Measurements from ENCODE around the gene EML6. TPM values are rescaled to one million over a fixed set of nuclear protein-coding genes. Genes with fewer than 3 reads are reported as not detected.

EML6 gene
- total and polyA plus RNA-seq, 2 experiments from 2014 or later = 2.7 to 6.2 TPM

DNA sequence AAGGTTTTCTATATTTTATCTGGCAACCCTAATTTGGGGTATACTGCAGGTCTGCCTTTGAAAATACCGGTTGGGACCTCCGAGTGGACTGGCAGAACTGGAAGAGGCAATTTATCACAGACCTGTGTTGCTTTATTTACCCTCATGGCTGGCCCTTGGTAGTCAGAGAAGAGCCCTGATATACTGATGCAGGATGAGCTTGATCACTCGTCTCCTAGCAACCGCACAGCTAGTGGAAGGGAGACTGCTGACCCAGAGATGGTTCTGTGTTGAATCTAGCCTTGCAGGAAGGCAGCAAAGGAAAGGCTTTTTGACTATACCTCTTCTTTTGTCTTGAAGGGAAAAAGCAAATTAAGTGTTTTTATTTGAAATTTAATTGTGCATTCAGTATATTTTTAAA, 154.7 kb downstream of the EML6 start:
- H3K9me3 Mint-ChIP-seq = no peaks in the 10 kb centered on the region
- H3F3A ChIP-seq (replicated peaks; ENCODE audit: low read depth) = no peaks in the 10 kb centered on the region
- DNase-seq (ENCODE audit: low spot score) (peak; percentile 32), ATAC-seq (peak; percentile 50)
- H3K4me3 ChIP-seq = no peak overlapping the region
- no peaks in the 10 kb centered on the region for H3K79me2 ChIP-seq (replicated peaks; ENCODE audit: insufficient read depth)
- no peaks in the 10 kb centered on the region for H3K4me1 Mint-ChIP-seq
- no peak overlapping the region for H3K4me3 Mint-ChIP-seq
- no peaks in the 10 kb centered on the region for H3K27me3 Mint-ChIP-seq (ENCODE audit: insufficient read depth, low read depth, poor library complexity)
- H4K20me1 ChIP-seq (replicated peaks; ENCODE audit: insufficient read depth) = no peaks in the 10 kb centered on the region
- H3K36me3 ChIP-seq (ENCODE audit: insufficient read depth) = no peaks in the 10 kb centered on the region
- H2AFZ ChIP-seq = no peak overlapping the region
- no peaks in the 10 kb centered on the region for H3K4me1 ChIP-seq (ENCODE audit: insufficient read depth)
- no peak overlapping the region for H3K27ac ChIP-seq (ENCODE audit: low read depth)
- TF ChIP-seq, protein P1, sequence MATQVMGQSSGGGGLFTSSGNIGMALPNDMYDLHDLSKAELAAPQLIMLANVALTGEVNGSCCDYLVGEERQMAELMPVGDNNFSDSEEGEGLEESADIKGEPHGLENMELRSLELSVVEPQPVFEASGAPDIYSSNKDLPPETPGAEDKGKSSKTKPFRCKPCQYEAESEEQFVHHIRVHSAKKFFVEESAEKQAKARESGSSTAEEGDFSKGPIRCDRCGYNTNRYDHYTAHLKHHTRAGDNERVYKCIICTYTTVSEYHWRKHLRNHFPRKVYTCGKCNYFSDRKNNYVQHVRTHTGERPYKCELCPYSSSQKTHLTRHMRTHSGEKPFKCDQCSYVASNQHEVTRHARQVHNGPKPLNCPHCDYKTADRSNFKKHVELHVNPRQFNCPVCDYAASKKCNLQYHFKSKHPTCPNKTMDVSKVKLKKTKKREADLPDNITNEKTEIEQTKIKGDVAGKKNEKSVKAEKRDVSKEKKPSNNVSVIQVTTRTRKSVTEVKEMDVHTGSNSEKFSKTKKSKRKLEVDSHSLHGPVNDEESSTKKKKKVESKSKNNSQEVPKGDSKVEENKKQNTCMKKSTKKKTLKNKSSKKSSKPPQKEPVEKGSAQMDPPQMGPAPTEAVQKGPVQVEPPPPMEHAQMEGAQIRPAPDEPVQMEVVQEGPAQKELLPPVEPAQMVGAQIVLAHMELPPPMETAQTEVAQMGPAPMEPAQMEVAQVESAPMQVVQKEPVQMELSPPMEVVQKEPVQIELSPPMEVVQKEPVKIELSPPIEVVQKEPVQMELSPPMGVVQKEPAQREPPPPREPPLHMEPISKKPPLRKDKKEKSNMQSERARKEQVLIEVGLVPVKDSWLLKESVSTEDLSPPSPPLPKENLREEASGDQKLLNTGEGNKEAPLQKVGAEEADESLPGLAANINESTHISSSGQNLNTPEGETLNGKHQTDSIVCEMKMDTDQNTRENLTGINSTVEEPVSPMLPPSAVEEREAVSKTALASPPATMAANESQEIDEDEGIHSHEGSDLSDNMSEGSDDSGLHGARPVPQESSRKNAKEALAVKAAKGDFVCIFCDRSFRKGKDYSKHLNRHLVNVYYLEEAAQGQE (IDR thresholded peaks at IDR 0.05; ENCODE audit: unreplicated experiment) = no peak
- no peak for TF ChIP-seq EZH2phosphoT487 (IDR thresholded peaks at IDR 0.05; ENCODE audit: unreplicated experiment)
- H3K27ac Mint-ChIP-seq = no peak overlapping the region
- no peaks in the 10 kb centered on the region for H3K36me3 Mint-ChIP-seq (ENCODE audit: low read depth)
- no peaks in the 10 kb centered on the region for H3K9me2 ChIP-seq (ENCODE audit: insufficient read depth)
- H3K4me2 ChIP-seq = no peak overlapping the region
- no peaks in the 10 kb centered on the region for H3K27me3 ChIP-seq (ENCODE audit: insufficient read depth)

DNA sequence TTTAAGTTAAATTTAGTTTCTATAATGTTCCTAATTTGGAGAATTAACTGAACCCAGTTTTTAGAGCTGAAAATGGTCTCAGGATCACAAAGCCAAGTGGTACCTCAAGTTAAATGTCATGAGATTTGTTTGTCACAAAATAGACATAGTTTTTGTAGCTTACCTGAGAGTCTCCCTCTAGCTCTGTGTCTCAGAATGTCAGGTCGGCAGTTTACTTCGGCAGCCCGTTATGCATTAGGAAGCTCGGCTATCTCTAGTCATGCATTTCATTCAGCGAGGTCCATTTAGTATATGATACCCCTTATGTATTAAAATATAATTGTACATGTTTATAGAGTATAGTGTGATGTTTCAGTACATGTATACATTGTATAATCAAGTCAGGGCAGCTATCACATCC, 155.6 kb downstream of the EML6 start:
- H3K79me2 ChIP-seq (replicated peaks; ENCODE audit: insufficient read depth) = no peaks in the 10 kb centered on the region
- no peaks in the 10 kb centered on the region for H3K9me3 Mint-ChIP-seq
- no peaks in the 10 kb centered on the region for H3F3A ChIP-seq (replicated peaks; ENCODE audit: low read depth)
- H3K4me1 ChIP-seq (ENCODE audit: insufficient read depth) = no peaks in the 10 kb centered on the region
- DNase-seq (ENCODE audit: low spot score) (peak; percentile 26), ATAC-seq (no peak)
- H3K27ac Mint-ChIP-seq = no peak overlapping the region
- no peak overlapping the region for H3K27ac ChIP-seq (ENCODE audit: low read depth)
- no peaks in the 10 kb centered on the region for H3K27me3 Mint-ChIP-seq (ENCODE audit: insufficient read depth, low read depth, poor library complexity)
- TF ChIP-seq STAT1 (IDR thresholded peaks at IDR 0.05; ENCODE audit: unreplicated experiment) = no peak
- no peak for TF ChIP-seq JUNB (IDR thresholded peaks at IDR 0.05; ENCODE audit: unreplicated experiment)
- TF ChIP-seq, protein P2, sequence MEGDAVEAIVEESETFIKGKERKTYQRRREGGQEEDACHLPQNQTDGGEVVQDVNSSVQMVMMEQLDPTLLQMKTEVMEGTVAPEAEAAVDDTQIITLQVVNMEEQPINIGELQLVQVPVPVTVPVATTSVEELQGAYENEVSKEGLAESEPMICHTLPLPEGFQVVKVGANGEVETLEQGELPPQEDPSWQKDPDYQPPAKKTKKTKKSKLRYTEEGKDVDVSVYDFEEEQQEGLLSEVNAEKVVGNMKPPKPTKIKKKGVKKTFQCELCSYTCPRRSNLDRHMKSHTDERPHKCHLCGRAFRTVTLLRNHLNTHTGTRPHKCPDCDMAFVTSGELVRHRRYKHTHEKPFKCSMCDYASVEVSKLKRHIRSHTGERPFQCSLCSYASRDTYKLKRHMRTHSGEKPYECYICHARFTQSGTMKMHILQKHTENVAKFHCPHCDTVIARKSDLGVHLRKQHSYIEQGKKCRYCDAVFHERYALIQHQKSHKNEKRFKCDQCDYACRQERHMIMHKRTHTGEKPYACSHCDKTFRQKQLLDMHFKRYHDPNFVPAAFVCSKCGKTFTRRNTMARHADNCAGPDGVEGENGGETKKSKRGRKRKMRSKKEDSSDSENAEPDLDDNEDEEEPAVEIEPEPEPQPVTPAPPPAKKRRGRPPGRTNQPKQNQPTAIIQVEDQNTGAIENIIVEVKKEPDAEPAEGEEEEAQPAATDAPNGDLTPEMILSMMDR (conservative IDR thresholded peaks at IDR 0.05; ENCODE audit: low read depth in 2 of 2) = peak in 1 of 2 experiments; percentile 13; a peak in 1 of 4 replicates
- no peak for TF ChIP-seq NANOG (IDR thresholded peaks at IDR 0.05; ENCODE audit: borderline replicate concordance)
- no peak overlapping the region for H3K4me3 ChIP-seq
- H3K4me3 Mint-ChIP-seq = no peak overlapping the region
- H4K20me1 ChIP-seq (replicated peaks; ENCODE audit: insufficient read depth) = no peaks in the 10 kb centered on the region
- no peaks in the 10 kb centered on the region for H3K9me2 ChIP-seq (ENCODE audit: insufficient read depth)
- no peaks in the 10 kb centered on the region for H3K27me3 ChIP-seq (ENCODE audit: insufficient read depth)
- H3K4me2 ChIP-seq = no peak overlapping the region
- no peak overlapping the region for H2AFZ ChIP-seq
- no peaks in the 10 kb centered on the region for H3K36me3 Mint-ChIP-seq (ENCODE audit: low read depth)
- H3K4me1 Mint-ChIP-seq = no peaks in the 10 kb centered on the region
- no peaks in the 10 kb centered on the region for H3K36me3 ChIP-seq (ENCODE audit: insufficient read depth)

Data from GM23338 (cell line).